Stimulated activated CD4-positive, alpha-beta T cell treated with anti-CD3 and anti-CD28 coated beads, TNF-alpha, amount 100 ng/mL, for 48 hours (primary cell): ENCODE results near the gene MFSD12.
"Not testable (repeated sequence)": the region's sequence is repeated elsewhere in the genome, so short reads cannot be mapped to it uniquely, and the experiment has no call there.

Experiments
- DNase-seq, 3 donors: peaks; one replicate each; pipeline ENCODE4 v3.0.0-alpha.2; 2020; ENCODE audit warnings: low read depth in 3 of 3

MFSD12 gene

DNA sequence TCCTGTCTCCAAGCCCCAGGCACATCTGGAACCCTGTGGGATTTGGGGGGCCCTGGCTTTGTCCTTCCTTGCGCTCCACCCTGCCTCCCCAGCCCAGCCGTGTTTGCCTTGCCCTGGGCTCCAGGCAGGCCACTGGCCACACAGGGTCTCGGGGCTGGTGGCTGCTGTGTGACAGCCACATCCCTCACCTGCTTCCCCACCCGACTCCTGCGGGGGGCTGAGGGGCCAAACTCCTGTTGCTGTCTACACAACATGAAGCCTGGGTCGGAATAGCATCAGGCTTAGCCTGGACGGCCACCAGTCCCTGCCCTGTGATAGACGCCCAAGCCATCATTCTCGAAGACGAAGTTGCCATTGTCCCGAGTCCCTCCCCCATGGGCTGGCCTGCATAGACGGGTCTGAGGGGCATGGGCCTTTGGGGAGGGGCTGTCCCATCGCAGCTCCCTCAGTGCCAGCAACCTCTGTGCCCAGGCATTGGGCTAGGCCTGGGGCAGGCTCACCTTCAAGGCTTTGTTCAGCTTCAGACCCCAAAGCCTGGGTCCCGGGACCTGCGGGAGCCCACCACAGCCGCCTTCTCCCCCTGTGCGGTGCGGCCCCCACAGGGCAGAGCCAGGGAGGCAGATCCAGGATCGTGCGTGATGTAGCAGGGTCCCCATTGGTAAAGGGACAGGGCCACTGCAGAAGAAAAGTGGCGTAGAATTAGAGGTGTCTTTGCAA lies 33.9 kb downstream of the MFSD12 start:
- no peak for DNase-seq

DNA sequence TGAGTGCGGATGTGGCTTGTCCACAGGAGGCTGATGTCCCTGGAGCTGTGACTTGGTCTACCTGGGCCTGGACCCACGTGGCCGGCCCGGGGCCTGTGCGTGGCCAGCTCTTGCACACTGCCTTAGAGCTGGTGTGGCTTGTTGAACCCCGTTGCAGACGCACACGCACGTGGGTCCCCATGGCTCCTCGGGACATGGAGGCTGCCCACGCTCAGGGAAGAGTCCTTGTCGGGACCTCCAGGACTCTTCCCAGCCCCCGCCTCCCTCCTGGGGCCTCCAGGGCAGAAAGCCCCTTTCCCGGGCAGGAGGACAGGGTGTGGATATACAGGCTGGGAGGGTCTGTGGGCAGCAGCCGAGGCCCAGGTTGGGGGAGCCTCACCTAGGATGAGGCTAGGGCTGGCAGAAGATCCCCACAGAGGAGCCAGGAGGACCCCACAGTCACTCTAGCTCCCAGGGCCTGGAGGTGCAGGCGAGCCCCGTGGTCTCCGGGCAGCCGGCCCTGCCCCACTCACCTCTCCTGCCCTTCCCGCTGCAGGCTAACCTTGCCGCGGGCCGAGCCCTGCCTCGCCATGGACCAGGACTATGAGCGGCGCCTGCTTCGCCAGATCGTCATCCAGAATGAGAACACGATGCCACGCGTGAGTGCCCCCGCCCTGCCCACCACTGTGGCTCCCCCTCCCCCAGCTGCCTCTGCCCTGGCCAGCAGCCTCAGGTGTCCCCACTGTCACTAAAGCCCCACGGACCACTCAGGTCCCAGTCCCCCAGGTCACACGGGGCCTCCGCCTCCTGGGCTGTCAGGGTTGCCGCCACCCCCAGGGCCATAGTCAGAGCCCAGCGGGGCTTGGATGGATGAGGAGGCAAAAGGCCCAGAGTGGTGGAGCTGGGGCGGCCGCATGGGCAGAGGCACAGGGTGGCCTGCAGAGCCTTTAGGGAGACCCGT lies 34.7 kb downstream of the MFSD12 start:
- DNase-seq, result no peak

- DNase-seq, result no peak
Measured at GRCh38 chr19:3521104-3521445, 36.3 kb downstream of the MFSD12 start.

DNA sequence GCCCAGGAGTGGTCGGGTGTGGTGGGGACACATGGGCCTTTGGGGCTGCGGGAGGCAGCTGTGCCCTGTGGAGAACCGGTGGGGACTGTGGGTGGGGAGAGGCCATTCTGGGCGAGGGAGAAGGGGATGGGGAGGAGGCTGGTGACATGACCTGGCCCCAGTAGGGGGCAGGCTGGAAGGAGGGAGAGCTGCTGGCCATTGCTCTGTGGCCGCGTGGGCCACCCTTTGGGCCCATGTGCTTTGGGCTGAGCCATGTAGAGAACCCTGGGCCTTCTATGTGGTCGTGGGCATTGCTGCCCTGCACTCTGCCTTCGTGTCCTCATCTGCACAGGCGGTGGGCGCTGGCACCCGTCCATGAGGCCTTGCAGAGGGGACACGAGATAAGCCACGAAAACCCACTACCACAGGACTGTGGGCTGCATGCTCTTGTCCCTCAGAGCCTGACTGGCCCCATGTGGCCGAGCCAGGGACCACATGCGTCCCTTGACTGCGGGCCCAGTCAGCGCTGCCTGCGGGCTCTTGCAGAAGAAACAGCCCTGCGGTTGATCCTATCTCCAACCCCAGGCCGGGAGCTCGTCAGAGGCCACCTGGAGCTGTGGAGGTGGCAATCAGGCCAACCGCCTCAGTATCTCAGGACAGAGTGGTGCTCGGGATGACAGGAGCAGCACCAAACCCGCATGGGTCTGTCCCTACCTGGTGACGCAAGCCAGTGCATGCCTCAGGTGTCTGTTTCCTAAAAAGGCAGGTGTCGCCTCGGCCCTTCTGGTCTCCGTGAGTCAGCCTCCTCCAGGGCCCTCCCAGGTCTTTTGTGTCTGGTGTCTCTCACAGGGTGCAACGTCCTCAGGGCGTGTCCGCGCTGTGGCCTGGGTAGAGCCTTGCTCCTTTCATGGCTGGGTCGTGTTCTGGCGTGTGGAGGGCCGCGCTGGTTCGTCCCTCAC lies 37.0 kb downstream of the MFSD12 start:
- no peak for DNase-seq

GRCh38 chr19:3519126-3519525 lies 38.3 kb downstream of the MFSD12 start:
- DNase-seq, result no peak

DNA sequence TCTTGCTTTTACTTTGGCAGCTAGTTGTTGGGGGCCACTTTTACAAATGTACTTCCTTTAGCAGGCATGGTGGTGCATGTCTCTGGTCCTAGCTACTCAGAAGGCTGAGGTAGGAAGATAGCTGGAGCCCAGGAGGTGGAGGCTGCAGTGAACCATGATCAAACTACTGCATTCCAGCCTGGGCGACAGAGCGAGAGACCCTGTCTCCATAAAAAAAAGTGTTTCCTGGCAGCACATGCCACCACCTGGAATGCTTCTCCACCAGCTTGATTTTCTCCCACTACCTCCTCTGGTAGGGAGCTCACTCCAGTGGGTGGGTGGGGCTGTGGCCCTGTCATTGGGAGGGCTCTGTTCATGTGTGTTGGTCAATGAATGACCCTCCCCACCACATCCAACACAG lies 38.7 kb downstream of the MFSD12 start:
- no peak for DNase-seq

DNA sequence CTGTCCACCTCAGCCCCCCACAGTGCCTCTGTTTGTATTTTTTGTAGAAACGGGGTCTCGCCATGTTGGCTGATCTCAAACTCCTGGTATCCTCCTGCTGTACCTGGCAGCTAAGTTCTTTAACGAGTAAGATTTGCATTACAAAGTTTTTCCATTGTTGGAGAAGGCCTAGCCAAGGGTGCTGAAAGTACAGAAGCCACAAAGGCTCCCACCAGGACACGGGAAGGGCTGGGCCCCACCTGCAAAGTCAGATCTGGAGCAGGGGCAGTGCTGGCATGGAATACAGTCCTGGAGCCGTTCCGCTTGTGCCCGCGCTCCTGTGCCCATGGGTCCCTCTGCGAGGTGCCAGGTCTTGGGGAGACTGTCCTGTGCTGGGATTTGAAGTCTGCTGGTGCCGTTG lies 39.1 kb downstream of the MFSD12 start:
- no peak for DNase-seq

DNA sequence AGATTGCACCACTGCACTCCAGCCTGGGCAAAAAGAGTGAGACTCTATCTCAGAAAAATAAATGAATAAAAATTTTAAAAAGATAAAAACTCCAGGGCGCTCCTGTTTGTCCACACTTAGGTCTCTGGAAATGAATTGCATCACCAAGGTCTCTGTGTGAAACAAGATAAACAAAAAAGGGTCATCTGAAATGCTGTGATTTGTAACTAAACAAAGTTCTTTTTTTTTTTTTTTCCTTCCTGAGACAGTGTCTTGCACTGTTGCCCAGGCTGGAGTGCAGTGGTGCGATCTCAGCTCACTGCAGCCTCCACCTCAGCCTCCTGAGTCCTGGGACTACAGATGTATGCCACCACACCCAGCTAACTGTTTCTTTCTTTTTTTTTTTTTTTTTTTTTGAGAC lies 39.7 kb downstream of the MFSD12 start:
- no peak for DNase-seq

DNA sequence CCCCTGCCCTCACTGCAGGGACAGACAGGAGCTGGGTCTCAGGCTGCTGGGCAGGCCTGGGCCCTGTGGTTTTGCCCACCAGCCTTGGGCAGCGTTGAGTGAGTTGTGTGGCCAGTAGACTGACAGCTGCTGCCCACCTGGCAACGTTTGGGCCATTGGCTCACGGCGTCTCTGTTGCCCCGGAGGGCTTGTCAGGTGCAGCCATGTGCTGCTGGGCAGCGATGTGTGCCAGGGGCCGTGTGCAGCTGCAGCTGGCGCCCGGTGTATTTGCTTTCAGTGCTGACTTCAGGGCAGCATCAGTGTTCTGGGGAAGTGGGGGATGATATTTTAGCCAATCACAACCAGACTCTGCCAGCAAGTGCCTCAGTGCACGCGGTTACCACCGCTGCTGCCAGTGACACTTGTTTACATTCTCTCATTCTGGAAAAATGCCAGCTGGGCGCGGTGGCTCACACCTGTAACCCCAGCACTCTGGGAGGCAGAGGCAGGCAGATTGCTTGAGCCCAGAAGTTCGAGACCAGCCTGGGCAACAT lies 40.6 kb downstream of the MFSD12 start:
- DNase-seq, result no peak

GRCh38 chr19:3515891-3516422 lies 41.4 kb downstream of the MFSD12 start:
- no peak for DNase-seq

DNA sequence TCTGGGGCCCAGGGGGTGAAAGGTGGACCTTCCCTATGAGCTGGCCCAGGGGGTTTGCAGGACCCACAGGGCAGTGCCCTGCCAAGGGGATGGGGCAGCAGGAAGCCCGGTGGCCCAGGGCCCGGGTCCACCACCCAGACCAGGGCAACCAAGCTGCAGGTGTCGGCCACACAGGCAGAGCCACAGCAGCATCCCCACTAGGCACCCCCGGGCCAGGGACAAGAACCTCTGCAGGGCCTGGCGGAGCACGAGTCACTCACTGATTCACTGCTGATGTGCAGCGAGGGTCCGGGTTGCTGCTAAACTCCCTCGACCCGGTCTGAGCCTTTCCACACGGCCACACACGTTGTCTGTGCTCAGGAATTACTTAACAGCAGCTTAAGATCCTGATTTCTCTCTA lies 42.5 kb downstream of the MFSD12 start:
- no peak for DNase-seq

DNA sequence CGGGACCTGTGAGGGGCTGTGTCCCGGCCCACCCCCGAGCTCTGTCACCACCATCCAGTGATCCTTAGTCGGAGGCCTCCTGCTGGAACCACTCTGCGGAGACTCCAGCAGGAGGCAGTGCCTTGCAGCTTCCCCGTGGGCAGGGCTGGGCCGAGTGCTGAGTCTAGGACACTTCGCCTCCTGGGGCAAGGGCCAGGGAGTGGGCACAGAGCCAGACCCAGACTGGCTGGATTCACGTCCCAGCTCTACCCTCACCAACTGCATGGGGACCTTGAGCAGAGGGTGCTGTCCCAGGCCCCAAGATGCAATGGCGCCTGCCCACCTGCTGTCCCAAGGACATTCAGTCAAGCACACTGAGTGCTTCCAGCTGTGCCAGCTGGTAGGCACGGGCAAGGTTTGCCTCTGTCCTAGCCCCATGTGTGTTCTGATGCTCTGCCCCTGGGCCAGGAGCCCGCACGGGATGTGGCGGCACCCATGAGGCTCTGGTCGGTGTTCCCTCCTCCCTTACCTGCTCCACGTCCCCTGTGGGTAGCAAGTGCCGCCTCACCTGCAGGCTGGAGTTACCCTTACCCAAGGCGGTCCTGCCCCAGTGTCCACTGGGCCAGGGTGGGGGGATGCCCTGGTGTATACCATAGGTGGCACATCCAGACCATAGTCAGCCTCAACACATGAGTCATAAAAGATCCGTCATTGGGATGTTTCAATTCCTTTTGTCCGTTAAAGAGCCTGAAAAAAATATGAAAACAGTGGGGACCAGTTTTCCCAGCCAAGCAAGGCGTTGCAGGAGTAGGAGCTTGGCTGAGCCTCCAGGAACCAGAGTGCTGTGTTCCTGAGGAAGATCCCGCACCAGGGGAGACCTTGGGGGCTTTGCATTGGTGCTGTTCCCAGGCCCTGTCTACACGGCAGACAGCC lies 43.9 kb downstream of the MFSD12 start:
- DNase-seq, result no peak

GRCh38 chr19:3512562-3513228 lies 44.7 kb downstream of the MFSD12 start:
- DNase-seq, result no peak

- no peak for DNase-seq
Measured at GRCh38 chr19:3511506-3512251, 45.7 kb downstream of the MFSD12 start.

DNA sequence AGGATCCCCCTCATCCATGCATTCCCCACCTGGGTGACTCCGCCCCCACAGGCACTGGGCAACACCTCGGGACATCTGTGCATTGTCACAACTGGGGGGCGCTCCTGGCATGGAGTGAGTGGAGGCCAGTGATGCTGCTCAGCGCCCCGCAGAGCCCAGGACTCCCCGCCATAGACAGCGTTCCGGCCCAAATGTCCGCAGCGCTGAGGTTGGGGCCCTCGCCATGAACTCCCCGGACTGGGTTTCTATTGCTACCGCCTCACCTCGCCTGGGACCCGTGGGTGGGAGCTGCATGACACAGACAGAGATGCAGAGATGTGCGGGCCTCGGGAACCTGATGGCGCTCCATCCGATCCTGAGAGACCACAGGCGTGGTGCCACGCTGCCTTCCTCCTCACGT lies 46.7 kb downstream of the MFSD12 start:
- no peak for DNase-seq

- DNase-seq, result peak in 2 of 3 donors; percentile 39 to 45
Measured at GRCh38 chr19:3509566-3509989, 47.8 kb downstream of the MFSD12 start.

DNA sequence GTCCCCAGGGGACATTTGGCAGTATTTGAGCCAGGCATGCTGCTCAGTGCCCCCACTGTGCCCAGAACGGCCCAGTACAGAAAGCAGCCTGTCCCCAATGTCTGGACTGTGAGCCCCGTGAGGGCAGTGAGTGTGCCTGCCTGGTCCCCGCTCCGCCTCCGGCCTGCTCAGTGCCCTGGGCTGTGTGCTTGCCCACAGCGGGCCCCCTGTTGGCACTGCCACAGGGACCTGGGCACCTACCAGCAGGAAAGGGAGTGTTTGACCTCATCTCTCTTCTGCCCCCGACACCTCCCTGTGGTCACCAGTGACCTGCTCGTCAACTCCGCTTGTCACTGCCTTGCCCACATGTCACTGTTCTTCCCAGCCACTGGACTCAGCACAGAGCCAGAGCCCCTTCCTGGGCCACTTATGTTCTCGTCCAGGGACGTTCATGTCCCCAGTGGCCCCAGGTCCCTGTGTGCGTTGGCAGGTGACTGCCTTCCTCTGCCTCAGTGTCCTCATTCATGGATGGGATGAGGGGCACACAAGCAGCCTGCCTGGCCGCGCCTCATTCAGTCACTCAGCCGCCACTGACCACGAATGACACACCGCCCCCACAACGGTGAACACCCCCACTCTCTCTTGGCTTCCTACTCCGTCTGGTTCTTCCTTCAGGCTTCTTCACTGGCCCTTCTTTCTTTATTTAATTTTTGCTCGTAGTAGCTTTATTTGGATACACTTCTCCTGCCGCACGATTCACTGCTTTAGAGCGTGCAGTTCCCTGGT lies 48.4 kb downstream of the MFSD12 start:
- DNase-seq, result no peak

- DNase-seq, result not testable (repeated sequence)
Measured at GRCh38 chr19:3508121-3508661, 49.2 kb downstream of the MFSD12 start.
